ENCODE data around the gene IL15.
"Not testable (repeated sequence)": the region's sequence is repeated elsewhere in the genome, so short reads cannot be mapped to it uniquely, and the experiment has no call there.

IL15 gene

DNA sequence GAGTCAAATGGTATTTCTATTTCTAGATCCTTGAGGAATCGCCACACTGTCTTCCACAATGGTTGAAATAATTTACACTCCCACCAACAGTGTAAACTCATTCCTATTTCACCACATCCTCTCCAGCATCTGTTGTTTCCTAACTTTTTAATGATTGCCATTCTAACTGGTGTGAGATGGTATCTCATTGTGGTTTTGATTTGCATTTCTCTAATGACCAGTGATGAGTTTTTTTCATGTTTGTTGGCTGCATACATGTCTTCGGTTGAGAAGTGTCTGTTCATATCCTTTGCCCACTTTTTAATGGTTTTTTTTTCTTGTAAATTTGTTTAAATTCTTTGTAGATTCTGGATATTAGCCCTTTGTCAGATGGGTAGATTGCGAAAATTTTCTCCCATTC lies 115.4 kb downstream of the IL15 start:
- DNase-seq; in situ Hi-C loops (cut with MboI; ENCODE audit: low pct_unique_long_range_greater_than_20kb, low sequenced_read_pairs): not testable (repeated sequence)

DNA sequence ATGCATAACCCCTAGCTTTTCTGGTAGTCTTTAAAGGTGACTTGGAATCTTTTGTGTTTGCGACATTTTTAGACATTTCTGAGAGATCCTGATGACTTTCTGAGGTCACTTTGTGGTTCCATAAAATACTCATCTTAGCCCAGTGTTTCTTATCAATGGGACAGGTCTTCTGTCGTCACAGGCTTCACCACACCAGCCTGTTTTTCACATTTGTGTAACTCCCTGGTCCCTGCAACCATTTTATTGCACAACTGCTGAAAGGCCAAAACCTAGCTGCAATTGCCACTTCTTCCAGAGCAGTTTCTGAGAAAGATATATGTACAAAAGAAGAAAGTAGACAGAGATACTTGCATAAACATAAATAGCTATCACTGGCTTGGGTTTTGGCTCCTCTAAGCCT lies 120.9 kb downstream of the IL15 start:
- in situ Hi-C loops (cut with MboI; ENCODE audit: low pct_unique_long_range_greater_than_20kb, low sequenced_read_pairs), result no loop called here
- no peak for DNase-seq

DNA sequence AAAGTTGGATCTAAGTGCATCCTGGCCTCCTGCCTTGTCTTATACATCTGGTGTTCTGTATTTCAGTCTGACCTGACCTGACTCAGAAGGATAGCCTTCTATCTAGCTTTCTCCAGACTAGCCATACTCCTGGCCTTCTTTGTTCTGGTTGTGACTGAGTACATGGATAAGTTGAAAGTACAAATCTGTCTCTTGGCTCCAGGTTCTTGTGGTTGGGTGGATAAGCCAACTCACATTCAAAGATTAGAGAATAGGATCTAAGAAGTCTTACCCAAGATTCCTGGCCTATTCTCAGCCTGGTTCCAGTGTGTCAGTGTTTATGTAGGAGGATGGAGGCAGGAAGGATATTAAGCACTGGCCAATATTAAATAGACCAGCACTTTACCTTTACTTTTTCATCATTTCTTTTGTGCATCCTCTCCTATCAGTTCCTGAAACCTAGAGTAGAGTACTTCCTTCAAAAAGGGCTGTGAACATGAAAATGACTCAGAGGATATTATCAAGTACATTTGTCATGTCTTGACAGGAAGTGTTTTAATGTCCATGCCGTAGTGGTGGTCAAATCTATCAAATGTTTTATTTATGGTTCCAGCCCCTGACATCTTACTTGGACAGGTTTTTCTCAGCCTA lies 123.5 kb downstream of the IL15 start:
- in situ Hi-C loops (cut with MboI; ENCODE audit: low pct_unique_long_range_greater_than_20kb, low sequenced_read_pairs), result no loop called here
- DNase-seq, result no peak

DNA sequence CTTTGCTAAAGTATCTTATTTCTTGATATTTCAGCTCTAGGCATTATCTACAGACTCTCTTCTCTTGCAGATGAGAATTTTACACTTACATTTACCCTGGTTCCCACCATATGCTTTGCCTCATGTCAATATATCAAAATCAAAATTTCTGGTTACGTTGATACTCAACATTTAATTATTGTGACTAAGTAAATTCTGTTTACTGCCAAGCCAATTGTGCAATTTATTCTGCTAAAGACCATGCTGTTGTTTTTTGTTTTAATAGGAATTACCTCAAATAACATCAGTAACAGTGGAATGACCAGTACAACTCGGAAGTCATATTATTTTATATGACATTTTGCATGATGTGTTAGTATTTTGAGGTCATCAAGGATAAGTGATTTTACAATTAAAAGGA lies 125.5 kb downstream of the IL15 start:
- DNase-seq, result no peak
- in situ Hi-C loops (cut with MboI; ENCODE audit: low pct_unique_long_range_greater_than_20kb, low sequenced_read_pairs), result no loop called here

DNA sequence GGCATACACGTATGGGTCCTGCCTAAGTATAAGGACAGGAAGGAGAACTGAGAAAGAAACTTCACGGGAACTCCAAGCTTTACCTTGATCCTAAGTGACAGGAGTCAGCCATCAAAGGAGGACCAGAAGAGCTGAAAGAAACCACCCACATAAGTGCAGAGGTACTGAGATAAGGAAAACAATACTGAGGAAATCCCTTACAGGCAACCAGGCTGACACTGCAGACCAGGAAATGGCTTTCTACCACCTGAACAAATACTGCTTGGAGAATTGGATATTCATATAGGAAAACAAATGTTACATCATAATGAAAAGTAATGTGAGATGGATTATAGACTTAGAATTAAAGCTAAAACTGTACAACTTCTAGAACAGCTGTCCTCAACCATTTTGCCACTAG lies 127.0 kb downstream of the IL15 start:
- DNase-seq, result no peak
- in situ Hi-C loops (cut with MboI; ENCODE audit: low pct_unique_long_range_greater_than_20kb, low sequenced_read_pairs), result no loop called here

DNA sequence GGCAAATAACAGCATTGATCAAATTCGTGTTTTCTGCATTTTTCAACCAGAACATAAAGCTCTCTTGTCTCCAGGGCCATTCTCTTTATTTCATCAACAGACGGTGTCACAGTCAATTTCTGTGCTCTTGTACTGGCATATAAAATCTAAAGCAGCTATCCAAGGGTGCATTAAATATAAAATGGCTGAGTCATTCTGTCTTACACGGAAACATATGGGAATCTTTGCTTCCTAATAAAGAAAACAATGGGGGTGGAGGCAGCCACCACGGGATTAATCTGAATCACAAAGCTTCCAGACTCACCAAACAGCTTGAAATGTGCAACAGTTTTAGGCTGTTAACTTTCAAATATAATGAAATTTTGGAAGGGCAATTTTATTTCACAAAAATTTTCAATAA lies 132.6 kb downstream of the IL15 start:
- DNase-seq, result no peak
- in situ Hi-C loops (cut with MboI; ENCODE audit: low pct_unique_long_range_greater_than_20kb, low sequenced_read_pairs), result no loop called here

DNA sequence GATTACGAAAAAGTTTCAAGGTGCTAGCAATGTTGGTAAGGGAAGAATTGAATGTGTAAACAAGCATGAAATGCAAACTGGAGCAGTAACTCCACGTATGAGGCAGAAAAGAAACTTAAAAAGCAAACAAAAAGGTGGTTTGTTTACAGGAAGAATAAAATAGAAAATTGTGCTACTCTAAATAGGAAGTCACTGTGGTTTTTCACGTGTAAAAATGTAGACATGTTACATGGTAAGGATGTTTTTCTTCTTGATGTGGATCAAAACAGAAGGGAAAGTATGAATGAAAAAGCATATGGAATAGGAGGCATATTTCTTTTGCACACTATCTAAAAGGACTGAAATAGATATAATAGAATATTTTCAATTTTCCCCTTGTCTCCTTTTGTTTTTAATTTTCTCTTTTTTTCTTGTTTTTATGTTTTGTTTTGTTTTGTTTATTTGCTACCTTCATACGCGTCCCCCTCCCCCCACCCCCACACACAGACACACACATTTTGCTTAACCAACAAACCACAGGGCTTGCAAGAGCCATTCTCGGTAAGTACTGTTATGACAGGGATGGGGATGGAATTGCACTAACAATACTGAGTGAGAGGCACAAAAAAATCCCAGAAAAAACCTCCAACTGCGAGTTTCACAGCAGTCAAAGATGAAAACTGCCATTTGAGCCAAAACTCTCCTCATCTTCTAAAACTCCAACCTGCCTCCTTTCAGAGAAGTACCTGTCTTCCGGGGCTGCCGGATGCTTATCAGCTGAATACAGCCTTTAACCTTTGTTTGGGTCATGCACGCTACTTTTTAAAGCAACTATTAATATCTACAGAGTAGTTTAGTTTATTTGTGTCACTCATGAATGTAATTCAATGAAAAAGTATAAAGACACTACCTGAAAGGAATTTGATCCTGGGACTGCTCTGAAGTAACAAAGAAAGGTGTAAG lies 135.8 kb downstream of the IL15 start:
- DNase-seq, result no peak

DNA sequence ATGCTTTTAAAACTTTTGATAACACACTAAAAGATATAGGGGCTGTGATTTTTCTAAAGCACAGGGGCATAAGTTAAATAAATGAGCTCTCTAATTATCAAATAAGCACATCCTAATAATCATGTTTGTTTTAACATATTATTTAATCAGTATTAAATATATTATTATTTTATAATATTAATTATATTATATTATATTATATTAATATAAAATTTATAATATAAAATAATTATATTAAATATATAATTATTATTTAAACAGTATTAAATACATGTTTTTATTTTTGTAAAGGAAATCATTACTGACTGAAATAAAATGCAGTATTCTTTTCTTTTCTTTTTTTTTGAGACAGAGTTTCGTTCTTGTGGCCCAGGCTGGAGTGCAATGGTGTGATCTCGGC lies 136.5 kb downstream of the IL15 start:
- in situ Hi-C loops (cut with MboI; ENCODE audit: low pct_unique_long_range_greater_than_20kb, low sequenced_read_pairs), result no loop called here

More for the DNA sequence above, 135.8 kb downstream of the IL15 start:
- in situ Hi-C loops (cut with MboI; ENCODE audit: low pct_unique_long_range_greater_than_20kb, low sequenced_read_pairs), result no loop called here

DNA sequence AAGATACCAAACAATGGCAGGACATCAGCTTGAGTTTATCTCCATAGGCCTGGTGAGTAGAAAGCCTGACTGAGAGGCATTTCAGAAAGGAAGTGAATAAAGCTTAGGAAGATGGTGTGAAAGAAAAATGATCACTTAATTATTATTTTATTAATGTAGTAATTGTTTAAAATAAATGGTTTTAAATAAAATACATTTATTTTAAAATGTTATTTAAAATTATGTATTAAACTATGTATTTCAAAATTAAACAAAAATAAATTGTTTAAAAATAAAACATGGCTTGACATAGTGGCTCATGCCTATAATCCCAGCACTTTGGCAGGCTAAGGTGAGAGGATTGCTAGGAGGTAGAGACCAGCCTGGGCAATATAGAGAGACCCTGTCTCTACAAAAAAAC lies 145.8 kb downstream of the IL15 start:
- no peak for DNase-seq
- in situ Hi-C loops (cut with MboI; ENCODE audit: low pct_unique_long_range_greater_than_20kb, low sequenced_read_pairs), result no loop called here

More for the DNA sequence above, 136.5 kb downstream of the IL15 start:
- no peak for DNase-seq
